Measurements from ENCODE around the gene L1CAM. TPM values are rescaled to one million over a fixed set of nuclear protein-coding genes. Genes with fewer than 3 reads are reported as not detected.

The L1CAM gene
- total RNA-seq, 1 experiment from 2014 or later = 12.7 TPM

DNA sequence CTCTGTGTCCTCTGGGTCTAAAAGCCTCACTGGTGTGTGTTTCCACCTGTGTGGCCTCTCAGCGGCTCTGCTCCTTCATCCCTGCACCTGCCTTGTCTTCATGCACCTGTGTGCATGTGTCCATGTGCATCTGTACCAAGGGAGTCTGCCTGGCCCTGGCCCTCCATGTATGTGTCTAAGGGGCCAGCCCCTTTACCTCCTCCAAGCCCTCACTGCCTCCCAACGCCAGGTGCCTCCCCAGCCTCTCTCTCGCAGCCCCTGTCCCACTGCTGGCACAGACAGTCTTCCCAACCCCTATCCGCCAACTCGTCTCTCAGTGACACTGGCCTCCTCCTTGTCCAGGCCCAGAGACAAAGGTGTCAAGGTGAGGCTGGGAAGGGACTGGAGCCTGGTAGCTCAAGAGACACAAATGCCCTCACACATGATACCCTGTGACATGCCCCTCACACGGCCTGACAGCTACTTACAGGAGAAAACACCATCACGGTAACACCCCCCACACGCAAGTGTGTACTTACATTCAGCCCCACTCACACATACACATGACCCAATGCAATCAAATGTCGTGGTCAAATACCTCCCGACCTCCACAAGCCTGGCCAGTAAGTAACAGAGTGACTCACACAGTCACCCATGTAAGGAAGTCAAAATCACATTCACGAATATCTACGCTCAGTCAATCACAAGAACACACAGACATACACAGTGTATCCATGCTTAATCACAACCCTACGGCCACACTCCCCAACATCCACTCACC lies 11.4 kb downstream of the L1CAM start:
- Mint-ChIP-seq H3K27me3 (ENCODE audit: insufficient read depth, unreplicated experiment) (peaks cover 4% of the 10 kb centered on the region), H3K36me3 (ENCODE audit: insufficient read depth, unreplicated experiment) (no peaks in the 10 kb centered on the region), H3K4me3 (ENCODE audit: unreplicated experiment) (no peak overlapping the region), H3K4me1 (ENCODE audit: low read depth, unreplicated experiment) (no peaks in the 10 kb centered on the region), H3K9me3 (ENCODE audit: unreplicated experiment) (no peaks in the 10 kb centered on the region), H3K27ac (ENCODE audit: unreplicated experiment) (no peak overlapping the region)
- Histone ChIP-seq H3K4me1 (no peaks in the 10 kb centered on the region), H3K9me3 (no peaks in the 10 kb centered on the region), H3K4me3 (ENCODE audit: low read depth, low read length) (no peak overlapping the region), H3K36me3 (ENCODE audit: control insufficient read depth, insufficient read depth, low read length) (no peaks in the 10 kb centered on the region), H3K27me3 (replicated peaks; ENCODE audit: control insufficient read depth, insufficient read depth, low read length) (no peaks in the 10 kb centered on the region)
- CTCF ChIA-PET = no interaction called here
- intact Hi-C loops (cut with micrococcal nuclease; ENCODE audit: unreplicated experiment) = no loop called here
- no peak for DNase-seq
- no TSS peak for BruUV-seq (replicated peaks)
- POLR2A ChIA-PET = no interaction called here
- TF ChIP-seq, protein P1, sequence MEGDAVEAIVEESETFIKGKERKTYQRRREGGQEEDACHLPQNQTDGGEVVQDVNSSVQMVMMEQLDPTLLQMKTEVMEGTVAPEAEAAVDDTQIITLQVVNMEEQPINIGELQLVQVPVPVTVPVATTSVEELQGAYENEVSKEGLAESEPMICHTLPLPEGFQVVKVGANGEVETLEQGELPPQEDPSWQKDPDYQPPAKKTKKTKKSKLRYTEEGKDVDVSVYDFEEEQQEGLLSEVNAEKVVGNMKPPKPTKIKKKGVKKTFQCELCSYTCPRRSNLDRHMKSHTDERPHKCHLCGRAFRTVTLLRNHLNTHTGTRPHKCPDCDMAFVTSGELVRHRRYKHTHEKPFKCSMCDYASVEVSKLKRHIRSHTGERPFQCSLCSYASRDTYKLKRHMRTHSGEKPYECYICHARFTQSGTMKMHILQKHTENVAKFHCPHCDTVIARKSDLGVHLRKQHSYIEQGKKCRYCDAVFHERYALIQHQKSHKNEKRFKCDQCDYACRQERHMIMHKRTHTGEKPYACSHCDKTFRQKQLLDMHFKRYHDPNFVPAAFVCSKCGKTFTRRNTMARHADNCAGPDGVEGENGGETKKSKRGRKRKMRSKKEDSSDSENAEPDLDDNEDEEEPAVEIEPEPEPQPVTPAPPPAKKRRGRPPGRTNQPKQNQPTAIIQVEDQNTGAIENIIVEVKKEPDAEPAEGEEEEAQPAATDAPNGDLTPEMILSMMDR (IDR thresholded peaks at IDR 0.05; ENCODE audit: insufficient read depth in 1 of 2, low read depth in 1 of 2, low read length in 1 of 2, severe bottlenecking in 1 of 2, unreplicated experiment in 1 of 2) = no peak

DNA sequence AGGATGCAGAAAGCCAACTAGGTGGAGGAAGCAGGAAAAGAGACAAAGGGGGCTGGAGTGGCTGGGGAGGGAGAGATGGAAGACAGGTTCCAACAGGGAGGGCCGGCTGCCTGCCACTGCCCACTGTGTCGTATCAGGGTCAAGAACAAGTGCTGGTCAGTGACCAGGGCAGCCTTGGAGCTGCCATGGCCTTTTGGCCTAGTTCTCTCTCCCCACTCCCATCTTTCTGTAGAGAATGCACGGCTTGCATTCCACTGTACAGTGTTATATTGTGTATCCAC lies 11.9 kb downstream of the L1CAM start:
- Mint-ChIP-seq H3K27me3 (ENCODE audit: insufficient read depth, unreplicated experiment) (peaks cover 4% of the 10 kb centered on the region), H3K27ac (ENCODE audit: unreplicated experiment) (no peak overlapping the region), H3K9me3 (ENCODE audit: unreplicated experiment) (no peaks in the 10 kb centered on the region), H3K4me3 (ENCODE audit: unreplicated experiment) (no peak overlapping the region), H3K36me3 (ENCODE audit: insufficient read depth, unreplicated experiment) (no peaks in the 10 kb centered on the region), H3K4me1 (ENCODE audit: low read depth, unreplicated experiment) (no peaks in the 10 kb centered on the region)
- Histone ChIP-seq H3K36me3 (ENCODE audit: control insufficient read depth, insufficient read depth, low read length) (no peaks in the 10 kb centered on the region), H3K4me3 (ENCODE audit: low read depth, low read length) (no peak overlapping the region), H3K9me3 (no peaks in the 10 kb centered on the region), H3K4me1 (no peaks in the 10 kb centered on the region), H3K27me3 (replicated peaks; ENCODE audit: control insufficient read depth, insufficient read depth, low read length) (no peaks in the 10 kb centered on the region)
- ChIA-PET CTCF (no interaction called here), POLR2A (no interaction called here)
- intact Hi-C loops (cut with micrococcal nuclease; ENCODE audit: unreplicated experiment) = no loop called here
- DNase-seq = no peak
- TF ChIP-seq, protein P1 (IDR thresholded peaks at IDR 0.05; ENCODE audit: insufficient read depth in 1 of 2, low read depth in 1 of 2, low read length in 1 of 2, severe bottlenecking in 1 of 2, unreplicated experiment in 1 of 2) = no peak
- no TSS peak for BruUV-seq (replicated peaks)

DNA sequence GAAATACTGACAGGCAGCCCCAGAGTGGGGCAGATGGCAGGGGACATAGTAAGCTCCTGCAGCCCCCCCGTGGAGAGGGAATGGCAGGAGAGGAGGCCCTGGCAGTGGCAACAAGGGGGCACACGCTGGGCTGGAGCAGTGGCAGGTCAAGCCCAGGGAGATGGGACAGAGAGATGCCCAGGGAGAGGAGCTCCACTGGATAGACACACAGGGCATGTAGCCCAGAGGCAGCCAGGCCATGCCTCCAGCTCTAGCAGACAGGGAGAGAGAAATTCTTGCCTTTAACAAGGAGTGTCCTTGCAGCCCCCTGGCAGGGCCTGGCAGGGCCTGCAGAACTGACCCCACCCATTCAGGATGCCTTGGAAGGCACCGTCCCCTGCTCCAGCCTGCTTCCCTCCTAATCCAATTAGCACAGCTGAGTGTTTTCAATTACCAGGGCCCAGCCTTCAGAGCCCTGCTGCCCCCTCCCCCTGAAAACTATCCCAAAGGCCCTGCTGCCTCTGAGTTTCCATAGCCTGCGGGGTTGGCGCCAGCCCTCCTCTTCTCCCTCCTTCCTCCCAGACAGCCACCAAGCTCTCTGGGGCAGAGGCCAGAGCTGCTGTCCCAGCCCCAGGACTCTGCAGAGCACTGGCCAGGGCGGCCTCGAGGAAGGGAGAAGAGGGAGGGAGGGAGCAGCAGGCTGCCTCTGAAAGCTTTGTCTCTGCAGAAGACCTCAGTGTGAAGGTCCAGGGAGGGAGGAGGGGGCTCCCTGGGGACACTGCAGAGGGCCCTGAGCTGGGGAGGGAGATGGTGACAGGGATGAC lies 12.5 kb downstream of the L1CAM start:
- Histone ChIP-seq H3K9me3 (no peaks in the 10 kb centered on the region), H3K36me3 (ENCODE audit: control insufficient read depth, insufficient read depth, low read length) (no peaks in the 10 kb centered on the region), H3K27me3 (replicated peaks; ENCODE audit: control insufficient read depth, insufficient read depth, low read length) (no peaks in the 10 kb centered on the region), H3K4me1 (no peaks in the 10 kb centered on the region), H3K4me3 (ENCODE audit: low read depth, low read length) (no peak overlapping the region)
- TF ChIP-seq, protein P1 (IDR thresholded peaks at IDR 0.05; ENCODE audit: insufficient read depth in 1 of 2, low read depth in 1 of 2, low read length in 1 of 2, severe bottlenecking in 1 of 2, unreplicated experiment in 1 of 2) = no peak
- H3K27ac Mint-ChIP-seq (ENCODE audit: unreplicated experiment) = no peak overlapping the region
- H3K4me1 Mint-ChIP-seq (ENCODE audit: low read depth, unreplicated experiment) = no peaks in the 10 kb centered on the region
- no peak for DNase-seq
- intact Hi-C loops (cut with micrococcal nuclease; ENCODE audit: unreplicated experiment) = no loop called here
- ChIA-PET CTCF (no interaction called here), POLR2A (no interaction called here)
- BruUV-seq (replicated peaks) = no TSS peak
- peaks cover 4% of the 10 kb centered on the region for H3K27me3 Mint-ChIP-seq (ENCODE audit: insufficient read depth, unreplicated experiment)
- H3K9me3 Mint-ChIP-seq (ENCODE audit: unreplicated experiment) = no peaks in the 10 kb centered on the region
- no peak overlapping the region for H3K4me3 Mint-ChIP-seq (ENCODE audit: unreplicated experiment)
- no peaks in the 10 kb centered on the region for H3K36me3 Mint-ChIP-seq (ENCODE audit: insufficient read depth, unreplicated experiment)
